Natural killer cell (primary cell): ENCODE measurements around the gene COL27A1. TPM values are rescaled to one million over a fixed set of nuclear protein-coding genes. Genes with fewer than 3 reads are reported as not detected.

Experiments
- ATAC-seq, 3 donors: fragments of 150-1000 bp in 2 of 3; fragments of 200-7000 bp in 1 of 3; cut with Tn5 transposase; 1 replicate in 1 of 3; 2 replicates in 2 of 3; pipeline ENCODE4 v1.10.0; 2021; ENCODE audit warnings: mild to moderate bottlenecking in 2 of 3, moderate library complexity in 2 of 3
- DNase-seq, 2 donors: peaks; one replicate each; pipeline versions ENCODE4 v3.0.0 to v3.0.0-alpha.2; 2013 to 2021; ENCODE audit warnings: mixed read lengths in 1 of 2
- H3K27ac ChIP-seq: one replicate; pipeline ENCODE4 v1.5.1; 2013; ENCODE audit warnings: mild to moderate bottlenecking, low read length
- H3K27me3 ChIP-seq: one replicate; pipeline ENCODE4 v1.6.1; 2013; ENCODE audit warnings: low read length; ENCODE audit not compliant: control insufficient read depth, insufficient read depth
- H3K36me3 ChIP-seq: one replicate; pipeline ENCODE4 v1.6.1; 2013; ENCODE audit warnings: low read length; ENCODE audit not compliant: control insufficient read depth, insufficient read depth
- H3K4me1 ChIP-seq: one replicate; pipeline ENCODE4 v1.6.1; 2013; ENCODE audit warnings: low read length; ENCODE audit not compliant: control insufficient read depth, insufficient read depth
- H3K4me3 ChIP-seq: one replicate; pipeline ENCODE4 v1.5.1; 2013; ENCODE audit warnings: low read length
- H3K9me3 ChIP-seq: one replicate; pipeline ENCODE4 v1.6.1; 2013; ENCODE audit warnings: low read length; ENCODE audit not compliant: control insufficient read depth, insufficient read depth
- H3K27ac Mint-ChIP-seq, 2 donors: one replicate each; pipeline ENCODE4 v1.8.0; 2022; ENCODE audit warnings: mild to moderate bottlenecking in 2 of 2, mixed read lengths in 2 of 2, moderate library complexity in 1 of 2
- H3K27me3 Mint-ChIP-seq, 2 donors: one replicate each; pipeline ENCODE4 v1.8.0; 2022; ENCODE audit warnings: low read depth in 2 of 2, mixed read lengths in 2 of 2
- H3K36me3 Mint-ChIP-seq: one replicate; pipeline ENCODE4 v1.8.0; 2022; ENCODE audit warnings: mixed read lengths
- H3K4me1 Mint-ChIP-seq, 2 donors: one replicate each; pipeline ENCODE4 v1.8.0; 2022; ENCODE audit warnings: mixed read lengths in 2 of 2
- H3K4me3 Mint-ChIP-seq: one replicate; pipeline ENCODE4 v1.8.0; 2022; ENCODE audit warnings: mild to moderate bottlenecking, moderate library complexity, mixed read lengths
- H3K9me3 Mint-ChIP-seq, 2 donors: one replicate each; pipeline ENCODE4 v1.8.0; 2022; ENCODE audit warnings: mixed read lengths in 2 of 2
- WGBS: methylation state at CpG from one replicate; pipeline ENCODE4 v1.1.7; 2013; ENCODE audit warnings: missing lambda C conversion rate; ENCODE audit not compliant: insufficient coverage; 5-methylcytosine and 5-hydroxymethylcytosine counted together
- intact Hi-C: fragments of 100-400 bp; cut with micrococcal nuclease; formaldehyde crosslinking; loops from one replicate; pipeline ENCODE4 v1.14.2; 2022
- total RNA-seq, 4 donors: library from RNA; stranded (reverse); fragments of 120-200 nt in 1 of 4; gene quantifications; one replicate each; pipeline versions ENCODE4 v1.2.3 to v1.2.4, GENCODE V29; 2013 to 2022
- TF ChIP-seq, protein P1 (sequence below): fragments of 200-600 bp; IDR thresholded peaks from one replicate; pipeline ENCODE4 v1.8.0; 2022; ENCODE audit warnings: antibody characterized with exemption

Gene COL27A1
- total RNA-seq, 3 donors from 2014 or later (not counting 1 experiment from before 2014, with no cell fraction given): not detected

DNA sequence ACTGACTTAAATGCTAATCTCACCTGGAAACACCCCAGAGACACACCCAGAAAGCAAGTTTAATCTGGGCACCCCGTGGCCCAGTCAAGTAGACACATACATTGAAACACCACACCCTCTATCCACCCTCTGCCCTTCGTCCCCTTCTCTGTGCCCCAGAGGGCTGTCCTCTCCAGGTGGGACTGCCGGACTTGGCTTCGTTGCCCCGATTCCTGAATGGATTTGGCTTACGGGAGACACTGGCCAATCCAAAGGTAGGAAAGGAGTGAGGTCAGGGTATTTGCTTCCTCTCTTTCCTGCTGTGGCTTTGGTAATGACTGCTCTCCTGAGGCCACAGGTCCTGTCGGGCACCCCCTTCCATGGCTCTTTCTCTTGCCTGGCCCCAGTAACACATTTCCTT, 25.2 kb upstream of the COL27A1 start:
- H3K36me3 Mint-ChIP-seq: no peaks in the 10 kb centered on the region
- DNase-seq (no peak), ATAC-seq (no peak)
- 86% methylated on average over 7 of the region's 7 CpGs for WGBS
- no peak overlapping the region for H3K4me3 Mint-ChIP-seq
- no peak overlapping the region for H3K27ac Mint-ChIP-seq
- TF ChIP-seq, protein P1, sequence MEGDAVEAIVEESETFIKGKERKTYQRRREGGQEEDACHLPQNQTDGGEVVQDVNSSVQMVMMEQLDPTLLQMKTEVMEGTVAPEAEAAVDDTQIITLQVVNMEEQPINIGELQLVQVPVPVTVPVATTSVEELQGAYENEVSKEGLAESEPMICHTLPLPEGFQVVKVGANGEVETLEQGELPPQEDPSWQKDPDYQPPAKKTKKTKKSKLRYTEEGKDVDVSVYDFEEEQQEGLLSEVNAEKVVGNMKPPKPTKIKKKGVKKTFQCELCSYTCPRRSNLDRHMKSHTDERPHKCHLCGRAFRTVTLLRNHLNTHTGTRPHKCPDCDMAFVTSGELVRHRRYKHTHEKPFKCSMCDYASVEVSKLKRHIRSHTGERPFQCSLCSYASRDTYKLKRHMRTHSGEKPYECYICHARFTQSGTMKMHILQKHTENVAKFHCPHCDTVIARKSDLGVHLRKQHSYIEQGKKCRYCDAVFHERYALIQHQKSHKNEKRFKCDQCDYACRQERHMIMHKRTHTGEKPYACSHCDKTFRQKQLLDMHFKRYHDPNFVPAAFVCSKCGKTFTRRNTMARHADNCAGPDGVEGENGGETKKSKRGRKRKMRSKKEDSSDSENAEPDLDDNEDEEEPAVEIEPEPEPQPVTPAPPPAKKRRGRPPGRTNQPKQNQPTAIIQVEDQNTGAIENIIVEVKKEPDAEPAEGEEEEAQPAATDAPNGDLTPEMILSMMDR: no peak
- peaks cover 2 to 5% of the 10 kb centered on the region in 2 donors for H3K9me3 Mint-ChIP-seq
- H3K36me3 ChIP-seq: no peaks in the 10 kb centered on the region
- no peak overlapping the region for H3K4me3 ChIP-seq
- peaks cover 17 to 32% of the 10 kb centered on the region in 2 donors for H3K27me3 Mint-ChIP-seq
- no peaks in the 10 kb centered on the region for H3K4me1 Mint-ChIP-seq
- H3K27me3 ChIP-seq: no peaks in the 10 kb centered on the region
- intact Hi-C loops: no loop called here
- no peaks in the 10 kb centered on the region for H3K4me1 ChIP-seq
- no peak overlapping the region for H3K27ac ChIP-seq
- H3K9me3 ChIP-seq: peaks cover 6% of the 10 kb centered on the region

DNA sequence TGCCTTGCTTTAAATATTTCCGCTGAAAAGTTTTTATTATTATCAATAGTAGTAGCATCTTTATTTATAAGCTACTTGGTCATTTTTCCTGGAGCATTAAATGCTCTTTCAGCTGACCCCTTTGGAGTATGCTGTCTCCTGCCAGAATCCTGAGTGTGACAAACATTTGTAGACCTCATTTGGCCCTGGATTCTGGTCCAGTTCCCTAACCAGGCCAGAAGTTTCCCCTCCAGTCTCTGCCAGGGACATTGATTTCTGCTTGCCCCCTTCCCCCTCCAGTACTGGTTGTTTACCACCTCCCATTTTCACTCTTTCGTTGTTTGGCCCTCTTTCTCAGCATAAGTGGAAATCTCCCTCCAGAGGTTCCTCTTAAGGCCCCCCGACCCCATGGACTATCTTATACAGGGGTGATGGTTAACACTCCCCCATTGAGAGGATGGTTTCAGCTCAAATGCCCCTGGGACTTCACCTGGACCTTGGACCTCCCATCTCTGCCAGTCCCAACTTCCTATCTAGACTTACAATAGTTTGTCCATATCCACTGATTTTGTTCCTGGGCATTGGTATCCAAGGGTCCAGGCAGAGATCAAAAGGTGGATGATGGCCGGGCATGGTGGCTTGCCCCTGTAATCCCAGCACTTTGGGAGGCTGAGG, 24.6 kb upstream of the COL27A1 start:
- Mint-ChIP-seq H3K4me1 (no peaks in the 10 kb centered on the region), H3K4me3 (no peak overlapping the region), H3K27ac (no peak overlapping the region), H3K36me3 (no peaks in the 10 kb centered on the region), H3K27me3 (peaks cover 20 to 32% of the 10 kb centered on the region in 2 donors), H3K9me3 (peaks cover 2 to 5% of the 10 kb centered on the region in 2 donors)
- intact Hi-C loops: no loop called here
- WGBS: 73% methylated on average over 2 of the region's 4 CpGs
- Histone ChIP-seq H3K27me3 (no peaks in the 10 kb centered on the region), H3K4me1 (no peaks in the 10 kb centered on the region), H3K27ac (no peak overlapping the region), H3K36me3 (no peaks in the 10 kb centered on the region), H3K4me3 (no peak overlapping the region), H3K9me3 (peaks cover 6% of the 10 kb centered on the region)
- DNase-seq: no peak
- TF ChIP-seq, protein P1: no peak
- ATAC-seq: no peak

DNA sequence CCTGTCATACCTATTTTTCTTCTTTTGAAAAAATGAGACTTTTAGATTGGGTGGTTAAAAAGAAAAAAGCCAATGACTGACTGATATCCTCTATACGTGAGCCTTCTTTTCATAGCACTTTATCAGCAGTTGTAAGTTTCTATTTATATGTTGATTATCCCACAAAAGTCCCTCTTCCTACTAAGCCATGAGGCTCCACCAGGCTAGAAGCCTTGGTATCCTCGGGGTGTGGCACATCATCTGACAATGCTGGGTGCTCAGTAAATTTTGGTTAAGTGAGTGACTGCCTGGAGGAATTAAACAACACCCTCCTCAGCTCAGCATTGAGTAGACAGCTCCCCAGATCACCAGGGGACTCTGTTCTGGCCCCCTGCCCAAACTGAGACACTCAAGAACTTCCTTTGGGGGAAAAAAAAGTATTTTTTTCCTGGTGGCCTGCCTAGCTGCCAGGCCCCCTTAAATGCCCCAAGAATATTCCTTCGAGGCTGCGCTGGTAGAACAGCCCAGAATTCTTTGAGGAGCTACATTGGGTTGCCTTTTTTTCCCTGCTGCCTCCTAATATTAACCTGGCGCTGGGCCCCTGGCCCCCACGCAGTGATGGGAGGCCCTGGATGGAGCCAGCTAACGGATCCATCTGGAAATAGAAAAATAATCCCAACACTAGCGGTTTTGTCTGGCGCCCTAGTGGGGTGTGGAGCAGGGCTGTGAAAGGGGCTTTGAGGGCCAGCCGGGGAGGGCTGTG, 23.4 kb upstream of the COL27A1 start:
- Mint-ChIP-seq H3K9me3 (peaks cover 2 to 5% of the 10 kb centered on the region in 2 donors), H3K4me3 (no peak overlapping the region), H3K4me1 (no peaks in the 10 kb centered on the region), H3K27me3 (peaks cover 20 to 22% of the 10 kb centered on the region in 2 donors), H3K36me3 (no peaks in the 10 kb centered on the region), H3K27ac (no peak overlapping the region)
- no peak overlapping the region for H3K27ac ChIP-seq
- DNase-seq: no peak
- no peak overlapping the region for H3K4me3 ChIP-seq
- intact Hi-C loops: no loop called here
- peaks cover 6% of the 10 kb centered on the region for H3K9me3 ChIP-seq
- WGBS: 86% methylated on average over 8 of the region's 10 CpGs
- ATAC-seq: no peak
- no peaks in the 10 kb centered on the region for H3K4me1 ChIP-seq
- no peaks in the 10 kb centered on the region for H3K27me3 ChIP-seq
- TF ChIP-seq, protein P1: no peak
- no peaks in the 10 kb centered on the region for H3K36me3 ChIP-seq
